Femur (tissue), 1 donor: ENCODE data around the gene A2M.

ENCODE experiments used
- DNase-seq: peaks from one replicate; pipeline ENCODE4 v3.0.0-alpha.2; 2017

The A2M gene

GRCh38 chr12:9033265-9033887 is 82.3 kb downstream of the A2M start:
- DNase-seq, result no peak

- DNase-seq, result no peak
These were observed 83.3 kb downstream of the A2M start for GRCh38 chr12:9032202-9032964.

GRCh38 chr12:9030776-9031175 is 84.9 kb downstream of the A2M start:
- no peak for DNase-seq

GRCh38 chr12:9027161-9028059 is 88.3 kb downstream of the A2M start:
- DNase-seq, result no peak

GRCh38 chr12:9024512-9024911 is 91.2 kb downstream of the A2M start:
- DNase-seq, result no peak

GRCh38 chr12:9022592-9022991 is 93.1 kb downstream of the A2M start:
- no peak for DNase-seq
